HFFc6 (cell line): ENCODE measurements around the gene ATG4A. TPM values are rescaled to one million over a fixed set of nuclear protein-coding genes. Genes with fewer than 3 reads are reported as not detected.
A peak's percentile ranks its signal among the peaks of the same experiment; 100 is the strongest.

Source experiments
- DNase-seq: peaks from one replicate; pipeline ENCODE4 v3.0.0-alpha.2; 2018
- H3K27ac Mint-ChIP-seq: 2 replicates; pipeline ENCODE4 v1.8.0; 2020; ENCODE audit warnings: mild to moderate bottlenecking, mixed read lengths
- H3K27me3 Mint-ChIP-seq: 2 replicates; pipeline ENCODE4 v1.8.0; 2021; ENCODE audit warnings: mild to moderate bottlenecking, moderate library complexity, mixed read lengths; ENCODE audit not compliant: insufficient read depth
- H3K36me3 Mint-ChIP-seq: 2 replicates; pipeline ENCODE4 v1.8.0; 2021; ENCODE audit warnings: low read depth, mixed read lengths
- H3K4me1 Mint-ChIP-seq: 2 replicates; pipeline ENCODE4 v1.8.0; 2020; ENCODE audit warnings: low read depth, mixed read lengths
- H3K4me3 Mint-ChIP-seq: 2 replicates; pipeline ENCODE4 v1.8.0; 2020; ENCODE audit warnings: mild to moderate bottlenecking, moderate library complexity, mixed read lengths
- H3K9me3 Mint-ChIP-seq: 2 replicates; pipeline ENCODE4 v1.8.0; 2020; ENCODE audit warnings: mild to moderate bottlenecking, mixed read lengths
- CTCF ChIP-seq: fragments of 200-600 bp; sonication (generic); IDR thresholded peaks from 2 replicates; pipeline ENCODE4 v1.5.0; 2021; ENCODE audit warnings: antibody characterized with exemption, mild to moderate bottlenecking
- total RNA-seq, 6 experiments: library from RNA; stranded (reverse); fragmentation: NEBNext Ultra II Directional; extraction: Animal tissue kit (Norgen Biotek cat#: 25700); gene quantifications; 2 replicates in 1 of 6; 3 replicates in 5 of 6; pipeline ENCODE4 v1.2.3, GENCODE V29; 2021

ATG4A gene
- total RNA-seq, 6 experiments from 2014 or later: 11.6 to 15.0 (median 13.4) TPM

GRCh38 chrX:108138814-108139702 lies 47.5 kb downstream of the ATG4A start:
- no peaks in the 10 kb centered on the region for H3K9me3 Mint-ChIP-seq
- peaks cover 8% of the 10 kb centered on the region for H3K4me1 Mint-ChIP-seq
- no peaks in the 10 kb centered on the region for H3K36me3 Mint-ChIP-seq
- TF ChIP-seq CTCF: peak; percentile 75
- no peak overlapping the region for H3K27ac Mint-ChIP-seq
- no peak overlapping the region for H3K4me3 Mint-ChIP-seq
- H3K27me3 Mint-ChIP-seq: peaks cover 2% of the 10 kb centered on the region; the same call in 1 of the 2 replicates
- peak; percentile 23 for DNase-seq

- TF ChIP-seq CTCF: no peak
- no peak for DNase-seq
- Mint-ChIP-seq H3K9me3 (no peaks in the 10 kb centered on the region), H3K4me3 (no peak overlapping the region), H3K4me1 (no peaks in the 10 kb centered on the region), H3K27ac (no peak overlapping the region), H3K36me3 (peaks cover 11% of the 10 kb centered on the region; the same call in 1 of the 2 replicates), H3K27me3 (no peaks in the 10 kb centered on the region)
Measured at GRCh38 chrX:108148524-108148923, 56.9 kb downstream of the ATG4A start.

DNA sequence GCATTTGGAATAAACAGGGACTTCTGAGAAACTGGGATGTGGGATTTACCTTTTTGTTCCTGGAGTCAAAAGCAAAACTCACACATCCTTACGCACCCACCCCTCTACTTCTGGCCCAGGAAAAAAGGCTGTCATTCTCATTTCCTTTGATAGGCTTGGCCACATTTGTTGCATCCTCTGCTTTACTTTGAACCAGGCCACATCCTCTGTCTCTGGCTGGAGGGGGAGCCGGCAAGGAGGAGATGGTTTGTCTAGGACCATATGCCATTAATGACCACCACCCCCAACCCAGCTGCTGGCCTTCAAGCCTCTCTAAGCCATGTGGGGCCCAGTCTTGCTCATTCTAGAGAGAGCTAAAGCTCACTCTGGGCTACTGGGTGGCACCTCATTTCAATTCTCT lies 64.5 kb downstream of the ATG4A start:
- no peaks in the 10 kb centered on the region for H3K9me3 Mint-ChIP-seq
- no peak overlapping the region for H3K27ac Mint-ChIP-seq
- H3K4me3 Mint-ChIP-seq: no peak overlapping the region
- peaks cover 3% of the 10 kb centered on the region; the same call in 1 of the 2 replicates for H3K27me3 Mint-ChIP-seq
- no peaks in the 10 kb centered on the region for H3K36me3 Mint-ChIP-seq
- DNase-seq: no peak
- H3K4me1 Mint-ChIP-seq: no peaks in the 10 kb centered on the region
- no peak for TF ChIP-seq CTCF

DNA sequence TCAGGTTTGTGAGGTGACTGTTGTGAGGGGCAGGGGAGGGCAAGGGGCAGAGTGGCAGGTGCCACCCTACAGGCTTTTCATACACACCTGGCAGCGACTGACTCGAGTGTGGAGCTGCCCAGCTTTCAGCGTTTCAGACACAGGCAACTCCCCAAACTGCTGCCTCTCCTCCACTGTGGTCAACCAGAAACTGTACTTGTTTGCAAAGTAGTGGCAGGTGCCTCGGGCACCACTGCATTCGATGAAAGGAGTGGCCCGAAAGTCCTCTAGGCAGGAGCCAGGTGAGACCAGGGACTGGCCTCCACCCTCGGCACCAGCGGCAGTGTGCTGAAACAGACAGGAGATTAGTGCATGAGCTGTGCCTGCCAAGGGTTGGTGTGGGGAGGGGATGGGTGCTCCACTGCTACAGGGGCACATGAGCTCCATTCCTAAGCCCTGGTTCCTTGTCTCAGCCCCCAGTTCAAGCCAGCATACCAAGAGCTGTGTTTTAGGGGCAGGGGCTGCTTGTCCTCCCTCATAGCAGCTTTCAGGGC lies 65.4 kb downstream of the ATG4A start:
- no peak for DNase-seq
- no peak overlapping the region for H3K27ac Mint-ChIP-seq
- H3K9me3 Mint-ChIP-seq: no peaks in the 10 kb centered on the region
- no peaks in the 10 kb centered on the region for H3K36me3 Mint-ChIP-seq
- peaks cover 3% of the 10 kb centered on the region; the same call in 1 of the 2 replicates for H3K27me3 Mint-ChIP-seq
- no peak for TF ChIP-seq CTCF
- H3K4me1 Mint-ChIP-seq: no peaks in the 10 kb centered on the region
- H3K4me3 Mint-ChIP-seq: no peak overlapping the region

- H3K27ac Mint-ChIP-seq: no peak overlapping the region
- no peaks in the 10 kb centered on the region for H3K36me3 Mint-ChIP-seq
- no peaks in the 10 kb centered on the region for H3K4me1 Mint-ChIP-seq
- no peak overlapping the region for H3K4me3 Mint-ChIP-seq
- H3K27me3 Mint-ChIP-seq: peaks cover 3% of the 10 kb centered on the region; the same call in 1 of the 2 replicates
- no peaks in the 10 kb centered on the region for H3K9me3 Mint-ChIP-seq
- no peak for TF ChIP-seq CTCF
- no peak for DNase-seq
Measured at GRCh38 chrX:108157628-108158027, 66.0 kb downstream of the ATG4A start.
